Daoy (cell line): ENCODE data around the gene PHYHD1. TPM values are rescaled to one million over a fixed set of nuclear protein-coding genes. Genes with fewer than 3 reads are reported as not detected.
A peak's percentile ranks its signal among the peaks of the same experiment; 100 is the strongest.
"Not testable (repeated sequence)": the region's sequence is repeated elsewhere in the genome, so short reads cannot be mapped to it uniquely, and the experiment has no call there.

ENCODE experiments used
- DNase-seq: peaks from one replicate; pipeline ENCODE4 v3.0.0-alpha.2; 2015; ENCODE audit warnings: low read depth
- total RNA-seq: library from RNA; depleted of rRNA; stranded (reverse); fragments of >200 nt; shearing (Covaris generic); gene quantifications from 2 replicates; pipeline ENCODE4 v1.2.3, GENCODE V29; 2014

The PHYHD1 gene
- total RNA-seq, 1 experiment from 2014 or later = not detected

GRCh38 chr9:128921881-128922763 is 1.3 kb downstream of the PHYHD1 start:
- DNase-seq = no peak

GRCh38 chr9:128923493-128923883 is 2.7 kb downstream of the PHYHD1 start:
- DNase-seq = no peak

GRCh38 chr9:128927731-128928411 is 7.1 kb downstream of the PHYHD1 start:
- DNase-seq = peak; percentile 74

- no peak for DNase-seq
Observed at GRCh38 chr9:128928624-128929023, 7.8 kb downstream of the PHYHD1 start.

- DNase-seq = no peak
Observed at GRCh38 chr9:128929560-128929959, 8.8 kb downstream of the PHYHD1 start.

GRCh38 chr9:128933731-128934130 is 12.9 kb downstream of the PHYHD1 start:
- no peak for DNase-seq

- DNase-seq = no peak
Observed at GRCh38 chr9:128936171-128936865, 15.5 kb downstream of the PHYHD1 start.

- no peak for DNase-seq
Observed at GRCh38 chr9:128937310-128938165, 16.8 kb downstream of the PHYHD1 start.

- DNase-seq = no peak
Observed at GRCh38 chr9:128940271-128940921, 19.6 kb downstream of the PHYHD1 start.

- DNase-seq = no peak
Observed at GRCh38 chr9:128940946-128941755, 20.4 kb downstream of the PHYHD1 start.

GRCh38 chr9:128943832-128944620 is 23.2 kb downstream of the PHYHD1 start:
- DNase-seq = no peak

GRCh38 chr9:128944966-128945365 is 24.2 kb downstream of the PHYHD1 start:
- DNase-seq = not testable (repeated sequence)

GRCh38 chr9:128945798-128946501 is 25.2 kb downstream of the PHYHD1 start:
- DNase-seq = no peak

- peak; percentile 38 for DNase-seq
Observed at GRCh38 chr9:128946571-128947276, 25.9 kb downstream of the PHYHD1 start.

- no peak for DNase-seq
Observed at GRCh38 chr9:128947277-128947526, 26.4 kb downstream of the PHYHD1 start.

- DNase-seq = peak; percentile 98
Observed at GRCh38 chr9:128947527-128948301, 26.9 kb downstream of the PHYHD1 start, which contains the start of the genes DOLK and NUP188. Gene DOLK (minus strand): TSS chr9:128947603. CDS start chr9:128947303, 300 bp downstream. Gene NUP188 (plus strand): TSS chr9:128947699. CDS start chr9:128947720, 21 bp downstream.

- DNase-seq = not testable (repeated sequence)
Observed at GRCh38 chr9:128961403-128961802, 40.6 kb downstream of the PHYHD1 start.
